GM18868 (cell line): Measurements from ENCODE around the gene SPAG9.
"Not testable (repeated sequence)": the region's sequence is repeated elsewhere in the genome, so short reads cannot be mapped to it uniquely, and the experiment has no call there.

Experiments
- ATAC-seq: cut with Tn5 transposase; IDR thresholded peaks from one replicate; pipeline ENCODE4 v1.9.1; 2021; ENCODE audit warnings: mild to moderate bottlenecking, moderate library complexity; ENCODE audit not compliant: unreplicated experiment

The SPAG9 gene

DNA sequence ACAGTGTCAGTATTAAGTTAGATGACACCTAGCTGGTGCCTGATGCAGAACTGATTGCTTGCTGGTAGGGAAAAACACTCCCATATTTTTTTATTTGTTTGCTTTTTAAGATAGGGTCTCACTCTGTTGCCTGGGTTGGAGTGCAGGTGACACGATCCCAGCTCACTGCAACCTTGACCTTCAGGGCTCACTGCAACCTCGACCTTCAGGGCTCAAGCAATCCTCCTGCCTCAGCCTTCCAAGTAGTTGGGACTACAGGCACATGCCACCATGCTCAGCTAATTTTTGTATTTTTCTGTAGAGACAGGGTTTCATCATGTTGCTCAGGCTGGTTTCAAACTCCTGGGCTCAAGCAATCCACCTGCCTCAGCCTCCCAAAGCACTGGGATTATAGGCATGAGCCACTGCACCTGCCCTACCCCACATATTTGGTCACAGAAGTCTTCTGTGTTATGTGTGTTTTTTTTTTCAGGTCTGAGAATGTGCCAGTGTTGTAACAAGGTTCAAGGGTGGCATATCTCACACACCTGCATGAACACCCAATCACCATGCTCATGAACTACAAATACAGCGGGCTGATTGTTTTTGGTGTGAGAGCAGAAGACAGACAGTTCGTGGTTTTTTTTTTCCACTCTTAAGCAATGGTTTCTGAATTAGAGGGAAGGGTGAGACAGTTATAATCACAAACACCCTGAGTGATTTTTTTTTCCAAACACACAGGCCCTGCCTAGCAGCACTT is 22.8 kb downstream of the SPAG9 start:
- no peak for ATAC-seq

DNA sequence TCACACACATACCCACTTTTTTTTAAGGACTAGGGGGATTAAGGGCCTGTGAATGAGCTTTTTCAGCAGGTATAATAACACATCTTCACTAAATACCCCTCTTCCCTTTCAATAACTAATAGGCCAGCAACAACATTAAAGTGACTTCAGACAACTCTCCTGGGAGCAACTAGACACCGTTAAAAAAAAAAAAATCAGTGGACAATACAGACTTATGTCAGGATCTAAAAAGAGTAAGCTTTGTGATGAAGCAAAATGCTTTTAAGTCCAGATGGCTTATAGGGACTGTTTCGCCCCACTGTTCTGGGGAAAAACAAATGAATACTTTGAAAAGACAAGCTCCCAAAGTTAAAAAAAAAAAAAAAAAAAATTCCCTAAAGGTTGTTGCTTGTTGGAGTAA is 29.0 kb downstream of the SPAG9 start:
- no peak for ATAC-seq

DNA sequence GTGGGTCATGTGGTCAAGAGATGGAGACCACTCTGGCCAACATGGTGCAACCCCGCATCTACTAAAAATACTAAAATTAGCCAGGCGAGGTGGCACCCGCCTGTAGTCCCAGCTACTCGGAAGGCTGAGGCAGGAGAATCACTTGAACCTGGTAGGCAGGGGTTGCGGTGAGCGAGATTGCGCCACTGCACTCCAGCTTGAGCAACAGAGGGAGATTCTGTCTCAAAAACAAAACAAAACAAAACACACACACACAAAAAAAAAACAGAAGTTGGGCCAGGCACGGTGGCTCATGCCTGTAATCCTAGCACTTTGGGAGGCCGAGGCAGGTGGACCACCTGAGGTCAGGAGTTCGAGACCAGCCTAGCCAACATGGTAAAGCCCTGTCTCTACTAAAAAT is 31.8 kb downstream of the SPAG9 start:
- ATAC-seq, result not testable (repeated sequence)

DNA sequence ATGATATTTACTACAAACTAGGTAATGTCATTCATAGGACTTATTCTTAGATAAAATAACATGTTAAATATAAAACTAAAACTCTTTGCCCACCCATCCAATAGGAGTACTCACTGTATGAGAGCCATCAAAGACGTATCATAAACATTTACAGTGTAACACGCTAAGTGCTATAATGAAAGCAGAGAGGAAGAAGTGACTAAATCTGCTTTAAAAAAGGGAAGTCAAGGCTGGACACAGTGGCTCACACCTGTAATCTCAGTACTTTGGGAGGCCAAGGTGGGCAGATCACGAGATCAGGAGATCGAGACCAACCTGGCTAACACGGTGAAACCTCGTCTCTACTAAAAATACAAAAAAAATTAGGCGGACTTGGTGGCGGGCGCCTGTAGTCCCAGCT is 32.4 kb downstream of the SPAG9 start:
- no peak for ATAC-seq

DNA sequence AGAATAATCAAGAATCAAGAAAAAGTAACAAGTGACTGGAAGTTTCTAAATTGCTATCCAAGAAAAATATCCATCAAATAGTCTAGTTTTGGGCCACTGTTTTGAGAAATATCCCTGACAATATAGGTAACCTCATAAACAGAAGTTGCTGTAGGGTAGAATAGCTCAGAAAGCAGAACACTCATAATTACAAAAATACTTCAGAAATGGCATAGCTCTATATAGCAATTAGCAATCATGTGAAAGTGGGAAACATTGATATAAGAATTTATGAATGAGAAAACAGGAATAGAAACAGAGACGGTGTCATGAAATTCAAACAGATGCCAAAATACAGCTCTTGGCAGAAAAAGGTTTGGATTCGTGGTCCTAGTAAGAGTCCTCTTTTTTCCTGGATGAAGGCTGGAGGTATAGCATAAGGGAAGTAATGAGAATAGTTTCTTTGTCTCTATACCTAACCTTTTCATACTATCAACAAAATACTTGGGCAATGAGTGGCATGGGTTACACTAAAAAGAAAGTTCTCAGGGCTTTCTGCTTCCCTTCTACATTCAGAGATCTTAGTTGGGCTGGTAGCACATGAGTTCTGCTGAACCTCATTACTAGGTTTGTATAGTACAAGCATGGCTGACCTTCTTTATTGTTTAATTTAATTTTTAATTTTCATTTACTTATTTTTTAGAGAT is 33.5 kb downstream of the SPAG9 start:
- ATAC-seq, result no peak

DNA sequence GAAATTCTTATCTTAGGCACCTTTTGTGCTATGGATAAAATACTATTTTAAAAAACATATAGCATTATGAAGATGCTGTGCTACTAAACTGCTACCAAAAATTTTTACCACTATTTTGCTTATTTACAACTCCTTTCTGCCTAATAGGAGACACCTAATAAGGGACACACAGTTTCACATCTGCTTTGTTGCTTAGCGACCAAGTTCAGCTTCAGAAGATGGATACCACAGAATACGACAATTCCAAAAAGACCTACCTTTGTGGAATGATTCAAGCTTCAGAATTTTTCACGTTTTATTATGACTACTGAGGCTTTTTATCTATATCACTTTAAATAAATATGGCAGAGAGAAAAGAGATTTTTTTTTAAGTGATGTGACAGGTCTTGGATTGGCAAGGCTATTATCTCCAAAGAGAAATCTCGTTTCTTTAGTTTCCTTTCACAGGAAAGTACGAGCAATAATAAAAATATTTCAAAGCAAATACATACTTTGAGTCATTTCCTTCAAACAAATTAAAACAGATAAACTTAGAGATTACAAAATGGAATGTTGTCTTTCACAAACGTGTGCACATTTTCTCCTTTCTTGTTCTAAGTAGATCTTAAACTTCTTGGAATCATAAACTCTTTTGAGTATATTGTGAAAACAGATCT is 35.4 kb downstream of the SPAG9 start:
- peak; percentile 48 for ATAC-seq

DNA sequence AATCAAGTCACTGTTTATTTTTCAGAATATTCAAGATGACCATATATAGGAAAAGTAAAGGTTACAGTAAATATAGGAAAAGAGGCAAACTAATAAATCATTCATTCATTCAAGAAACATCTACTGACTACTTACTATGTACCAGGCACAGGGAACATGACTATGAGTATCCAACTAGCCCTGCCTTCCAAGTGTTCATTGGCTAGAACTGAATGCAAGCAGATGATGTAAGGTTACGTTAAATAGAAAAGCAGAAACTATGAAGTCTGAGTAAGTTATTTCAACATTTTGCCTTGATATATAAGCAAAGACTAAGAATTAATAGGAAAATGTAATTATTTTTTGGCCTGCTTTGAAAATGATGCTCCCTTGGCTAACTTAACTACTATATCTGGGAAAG is 36.7 kb downstream of the SPAG9 start:
- no peak for ATAC-seq

DNA sequence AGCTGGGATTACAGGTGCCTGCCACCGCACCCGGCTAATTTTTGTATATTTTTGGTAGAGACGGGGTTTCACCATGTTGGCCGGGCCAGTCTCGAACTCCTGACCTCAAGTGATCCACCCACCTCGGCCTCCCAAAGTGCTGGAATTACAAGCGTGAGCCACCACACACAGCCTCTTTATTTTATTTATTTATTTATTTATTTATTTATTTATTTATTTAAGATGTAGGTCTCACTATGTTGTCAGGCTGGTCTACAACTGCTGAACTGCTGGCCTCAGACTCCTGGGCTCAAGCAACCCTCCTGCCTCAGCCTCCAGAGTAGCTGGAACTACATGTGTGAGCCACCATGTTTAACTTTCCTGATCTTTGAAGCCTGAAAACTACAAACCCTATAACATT is 37.3 kb downstream of the SPAG9 start:
- ATAC-seq, result not testable (repeated sequence)

DNA sequence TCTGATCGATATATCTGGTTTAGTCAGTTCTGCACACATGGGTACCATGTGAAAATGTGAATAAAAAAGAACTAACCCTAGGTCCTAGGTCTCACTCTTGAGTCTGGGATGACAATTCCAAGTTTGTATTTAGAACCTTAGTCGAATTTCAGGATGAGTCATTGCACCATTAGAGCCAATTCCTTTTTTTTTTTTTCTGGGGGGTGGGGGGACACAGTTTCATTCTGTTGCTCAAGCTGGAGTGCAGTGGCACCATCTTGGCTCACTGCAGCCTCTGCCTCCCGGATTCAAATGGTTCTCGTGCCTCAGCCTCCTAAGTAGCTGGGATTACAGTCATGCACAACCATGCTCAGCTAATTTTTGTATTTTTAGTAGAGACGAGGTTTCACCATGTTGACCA is 41.6 kb downstream of the SPAG9 start:
- no peak for ATAC-seq

DNA sequence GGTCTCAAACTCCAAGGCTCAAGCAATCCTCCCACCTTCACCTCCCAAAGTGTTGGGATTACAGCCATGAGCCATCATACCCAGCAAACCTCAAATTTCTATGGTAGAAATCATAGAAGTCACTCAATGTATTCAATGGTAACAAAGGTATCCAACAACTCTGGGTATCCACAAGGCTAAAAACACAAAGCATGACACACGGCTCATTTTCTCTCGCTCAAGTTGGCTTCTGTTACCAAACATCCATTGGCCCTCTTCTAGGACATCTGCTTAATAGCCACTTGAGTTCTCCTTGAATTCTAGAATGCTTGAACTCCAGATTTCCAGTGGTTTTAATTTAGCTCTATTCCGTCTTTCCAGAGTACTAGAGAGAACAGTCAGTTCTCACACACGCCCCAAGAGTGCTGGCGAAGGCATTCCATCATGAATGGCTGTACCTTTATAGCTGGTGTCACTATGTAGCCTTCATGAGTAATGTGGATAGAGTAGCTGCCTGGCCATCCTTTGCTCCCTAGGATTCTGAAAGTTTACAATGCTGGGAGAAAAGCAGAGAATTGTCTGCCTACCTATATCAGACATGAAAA is 42.6 kb downstream of the SPAG9 start:
- ATAC-seq, result no peak

DNA sequence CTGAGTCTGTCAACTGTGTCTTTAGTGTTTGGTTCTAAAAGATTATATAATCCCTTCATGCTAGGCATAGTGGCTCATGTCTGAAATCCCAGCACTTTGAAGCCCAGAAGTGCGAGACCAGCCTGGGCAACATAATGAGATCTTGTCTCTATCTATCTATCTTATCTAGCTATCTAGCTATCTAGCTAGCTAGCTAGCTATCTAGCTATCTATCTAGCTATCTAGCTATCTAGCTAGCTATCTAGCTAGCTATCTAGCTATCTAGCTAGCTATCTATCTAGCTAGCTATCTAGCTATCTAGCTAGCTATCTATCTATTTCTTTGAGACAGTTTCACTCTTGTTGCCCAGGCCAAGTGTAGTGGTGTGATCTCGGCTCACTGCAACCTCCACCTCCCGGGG is 43.8 kb downstream of the SPAG9 start:
- ATAC-seq, result no peak

DNA sequence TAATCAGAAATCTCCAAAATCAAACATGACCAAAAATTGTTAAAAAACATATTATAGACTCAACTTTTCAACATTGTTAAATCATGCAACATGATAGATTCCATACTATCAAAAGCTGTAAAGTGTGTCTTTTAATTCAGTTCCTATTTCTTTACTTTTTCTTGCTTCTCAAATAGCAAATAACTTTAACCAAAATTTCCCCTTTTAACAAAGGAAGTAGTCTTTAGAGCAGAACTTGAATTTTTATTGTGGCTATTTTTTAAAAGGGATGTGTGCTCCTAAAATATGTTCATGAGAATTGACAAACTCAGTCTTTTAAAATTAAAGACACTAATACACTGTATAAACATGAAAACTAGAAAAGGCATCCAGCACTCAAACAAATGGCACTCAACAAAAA is 49.1 kb downstream of the SPAG9 start:
- ATAC-seq, result no peak

DNA sequence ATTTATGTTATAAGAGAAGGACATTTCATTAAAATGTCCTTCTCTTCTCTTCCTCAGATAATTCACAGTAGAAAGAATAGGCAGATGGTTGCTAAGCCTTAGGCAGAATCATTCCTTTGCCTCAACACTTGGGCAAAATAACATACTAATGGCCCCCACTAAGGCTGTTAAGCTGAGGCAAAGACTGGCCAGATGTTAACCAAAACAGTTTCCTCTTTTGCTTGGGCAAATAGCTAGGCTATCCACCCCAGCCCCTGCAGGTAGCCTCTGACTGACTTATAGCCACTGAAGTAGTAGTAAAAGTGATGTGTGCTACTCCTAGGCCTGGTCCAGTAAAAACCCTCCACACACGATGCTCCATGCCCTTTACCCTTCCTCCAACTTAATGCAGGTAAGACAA is 55.2 kb downstream of the SPAG9 start:
- ATAC-seq, result no peak

DNA sequence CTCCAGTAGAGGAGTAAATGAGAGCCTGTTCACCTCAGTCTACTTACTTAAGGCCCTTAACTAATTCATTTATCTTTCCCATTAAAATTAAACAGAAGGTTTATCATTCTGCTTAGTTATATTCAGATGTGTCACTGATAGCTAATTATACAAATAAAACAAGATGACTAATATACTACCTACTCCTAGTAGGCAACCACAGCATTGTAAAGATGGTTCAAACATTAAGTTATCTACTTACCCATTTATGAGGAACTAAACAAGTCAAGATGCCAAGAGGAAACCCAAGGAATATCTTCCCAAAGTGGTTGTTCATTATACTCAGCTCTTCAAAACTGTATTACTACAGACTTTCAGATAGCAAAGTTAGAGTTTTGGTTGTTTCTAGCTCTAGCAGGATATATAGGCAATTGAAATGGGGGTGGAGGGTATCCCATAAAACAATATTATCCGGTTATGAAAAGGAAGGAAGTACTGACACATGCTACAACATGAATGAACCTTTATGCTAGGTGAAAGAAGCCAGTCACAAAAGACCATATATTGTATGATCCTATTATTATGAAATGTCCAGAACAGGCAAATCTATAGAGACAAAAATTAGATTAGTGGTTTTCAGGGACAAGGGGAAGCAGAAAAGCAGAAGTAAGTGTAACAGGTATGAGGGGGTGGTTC is 56.5 kb downstream of the SPAG9 start:
- no peak for ATAC-seq

DNA sequence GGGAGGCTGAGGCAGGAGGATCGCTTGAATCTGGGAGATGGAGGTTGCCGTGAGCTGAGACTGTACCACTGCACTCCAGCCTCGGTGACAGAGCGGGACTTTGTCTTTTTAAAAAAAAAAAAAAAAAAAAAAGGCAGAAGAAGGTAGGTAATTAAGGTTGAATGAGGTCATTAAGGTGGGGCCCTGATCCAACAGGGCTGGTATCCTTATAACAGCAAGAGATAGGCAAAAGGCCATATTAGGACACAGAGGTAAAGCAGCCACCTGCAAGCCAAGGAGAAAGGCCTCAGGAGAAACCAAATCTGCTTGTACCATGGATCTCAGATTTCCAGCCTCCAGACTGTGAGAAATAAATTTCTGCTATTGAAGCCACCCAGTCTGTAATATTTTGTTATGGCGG is 60.3 kb downstream of the SPAG9 start:
- no peak for ATAC-seq

DNA sequence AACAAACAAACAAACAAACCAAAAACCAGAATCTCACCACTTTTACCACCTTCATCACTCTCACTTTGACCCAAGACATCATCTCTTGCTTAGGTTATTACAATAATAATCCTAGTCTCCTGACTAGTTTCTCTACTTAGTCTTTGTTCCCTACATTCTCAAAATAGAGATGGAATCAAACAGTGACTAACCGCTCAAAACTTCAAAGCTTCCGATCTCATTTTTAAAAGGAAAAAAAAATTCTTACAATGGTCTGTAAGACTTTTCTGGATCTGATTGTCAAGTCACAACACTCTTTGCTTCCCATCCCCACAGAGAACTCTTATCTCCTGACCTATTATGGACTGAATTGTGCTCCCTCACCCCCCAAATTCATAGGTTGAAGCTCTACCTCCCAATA is 60.9 kb downstream of the SPAG9 start:
- no peak for ATAC-seq

DNA sequence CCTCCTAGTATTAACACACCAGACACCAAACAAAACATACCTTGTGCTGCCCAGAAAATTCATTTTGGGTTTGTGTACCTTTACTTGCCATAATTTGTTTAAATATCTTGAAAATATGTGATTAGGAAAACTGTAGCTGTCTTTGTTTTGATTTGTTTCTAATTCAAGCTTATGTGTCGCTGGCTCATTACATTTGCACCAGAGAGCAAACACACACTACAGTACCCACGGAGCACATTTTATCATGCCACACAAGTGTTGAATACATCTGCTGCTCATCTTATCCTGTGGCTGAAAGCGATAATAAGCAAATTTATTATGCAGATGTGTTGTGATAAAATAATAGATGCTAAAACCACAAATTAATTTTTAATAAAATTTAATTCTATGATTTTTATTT is 63.1 kb downstream of the SPAG9 start:
- no peak for ATAC-seq

DNA sequence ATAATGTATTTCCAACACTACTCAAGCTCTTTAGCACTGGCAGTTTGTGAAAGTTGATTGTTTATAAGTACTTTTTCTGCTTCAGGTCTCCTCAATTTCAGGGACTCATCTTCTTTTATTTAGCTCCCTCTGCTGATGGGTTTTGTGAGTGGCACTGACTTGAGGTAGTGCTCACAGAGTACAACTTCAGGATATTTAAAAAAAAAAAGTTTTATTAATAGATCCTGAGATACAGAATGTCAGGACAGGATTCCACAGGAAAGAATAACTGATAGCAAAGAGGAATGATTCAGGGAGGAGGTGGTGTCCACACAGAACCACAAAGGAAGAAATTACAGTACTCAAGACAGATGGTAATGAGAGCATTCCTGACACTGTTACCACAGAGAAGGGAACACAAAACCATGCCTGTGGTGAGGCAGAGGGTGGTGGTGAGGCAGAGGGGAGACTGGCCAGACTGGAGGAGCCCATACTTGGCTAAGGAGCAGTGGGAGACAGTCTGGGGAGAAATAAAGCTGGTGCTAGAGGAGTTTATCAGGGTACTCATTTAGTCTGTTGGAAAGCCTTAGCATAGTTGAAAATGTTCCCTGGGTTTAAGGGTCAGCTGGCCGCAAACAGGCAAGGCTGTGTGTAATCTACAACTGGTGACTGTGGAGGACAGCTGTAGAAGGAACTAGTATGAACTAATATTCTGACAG is 63.7 kb downstream of the SPAG9 start:
- peak; percentile 42 for ATAC-seq

DNA sequence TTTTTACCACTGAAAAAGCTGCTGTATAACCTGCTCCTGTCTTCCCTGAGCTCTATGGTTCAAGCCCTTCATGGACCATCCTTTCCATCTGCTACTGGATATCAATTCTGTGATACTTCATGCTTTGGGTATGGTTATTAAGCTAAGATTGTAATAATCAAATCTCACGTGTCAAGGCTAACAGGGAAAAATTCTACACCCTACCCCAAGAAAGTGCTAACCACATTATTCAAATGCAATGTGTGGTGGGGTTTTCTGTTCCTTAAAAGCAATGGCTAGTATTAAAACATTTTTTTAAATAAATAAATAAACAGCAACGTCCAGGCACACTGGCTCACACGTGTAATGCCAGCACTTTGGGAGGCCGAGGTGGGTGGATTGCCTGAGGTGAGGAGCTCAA is 65.9 kb downstream of the SPAG9 start:
- no peak for ATAC-seq

DNA sequence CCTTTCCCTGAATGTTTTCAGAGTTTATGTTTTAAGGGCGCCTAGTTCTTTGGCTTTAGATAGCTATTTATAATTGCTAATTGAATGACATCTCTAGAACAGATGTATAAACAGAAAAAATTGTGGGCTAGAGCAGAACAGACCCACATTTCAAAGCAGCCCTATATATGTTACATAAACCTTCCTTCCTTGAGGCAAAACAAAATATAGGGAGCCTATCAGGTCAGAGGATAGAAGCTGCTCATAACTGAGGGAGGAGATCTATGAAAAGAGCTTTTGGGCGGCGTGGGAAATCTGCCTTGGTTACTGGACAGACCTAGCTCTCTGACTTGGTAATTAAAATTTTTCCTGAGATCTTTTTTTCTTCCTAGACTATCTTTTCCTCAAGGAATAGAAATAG is 68.4 kb downstream of the SPAG9 start:
- ATAC-seq, result no peak
